ENCODE results near the gene RUFY4.

RUFY4 gene

DNA sequence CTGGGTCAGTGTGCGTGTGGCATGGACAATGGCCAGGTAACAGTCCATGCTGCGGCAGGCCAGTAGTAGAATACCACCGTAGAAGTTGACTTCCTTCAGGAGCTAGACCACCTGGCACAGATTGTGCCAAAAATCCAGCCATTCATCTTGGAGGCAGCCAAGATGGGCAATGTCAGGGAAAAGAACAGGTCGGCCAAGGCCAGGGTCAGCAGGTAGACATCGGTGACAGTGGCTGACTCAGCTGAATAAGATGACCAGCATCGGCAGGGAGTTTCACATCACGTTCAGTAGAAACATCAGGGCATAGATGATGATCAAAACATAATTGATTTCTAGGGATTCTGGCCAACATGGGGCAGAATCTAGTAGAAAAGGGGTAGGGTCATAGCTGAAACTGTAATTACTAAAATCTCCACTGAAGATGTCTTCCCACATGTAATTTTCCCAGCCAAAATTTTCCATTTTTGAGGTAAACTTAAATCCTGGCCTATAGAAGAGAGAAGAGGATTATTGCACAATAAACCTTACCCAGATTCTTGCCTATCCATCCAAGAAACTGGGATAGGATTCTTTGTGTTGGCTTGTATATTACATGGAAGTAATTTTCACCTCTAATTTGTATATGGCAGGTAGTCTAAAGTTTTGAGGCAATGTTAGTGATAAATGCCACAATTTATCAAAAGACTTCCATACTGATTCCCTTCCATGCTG is 7.9 kb upstream of the RUFY4 start:
- DNase-seq (ENCODE audit: low read depth in 1 of 2, low spot score in 1 of 2), result no peak

- DNase-seq (ENCODE audit: low read depth in 1 of 2, low spot score in 1 of 2), result no peak
These were observed 5.6 kb upstream of the RUFY4 start for GRCh38 chr2:218063486-218063885.

DNA sequence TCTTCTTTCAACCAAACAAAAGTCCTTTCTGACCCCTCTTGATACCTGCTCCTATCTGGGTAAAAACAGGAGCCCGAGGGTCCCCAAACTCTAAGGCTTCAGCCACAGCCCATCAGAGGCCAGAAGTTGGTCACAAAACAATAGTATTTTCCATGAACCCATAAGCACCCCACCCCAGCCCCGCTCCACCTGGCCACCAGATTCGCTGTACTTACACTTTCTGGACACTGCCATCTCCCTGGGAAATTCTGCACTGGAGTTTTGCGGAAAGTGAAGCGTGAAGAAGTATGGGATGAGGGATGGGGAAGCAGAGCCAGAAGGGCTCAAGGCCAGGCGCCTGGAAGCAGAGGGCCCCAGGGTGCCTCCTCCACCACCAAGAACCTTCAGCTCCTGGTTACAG is 5.2 kb upstream of the RUFY4 start:
- DNase-seq (ENCODE audit: low read depth in 1 of 2, low spot score in 1 of 2), result no peak

DNA sequence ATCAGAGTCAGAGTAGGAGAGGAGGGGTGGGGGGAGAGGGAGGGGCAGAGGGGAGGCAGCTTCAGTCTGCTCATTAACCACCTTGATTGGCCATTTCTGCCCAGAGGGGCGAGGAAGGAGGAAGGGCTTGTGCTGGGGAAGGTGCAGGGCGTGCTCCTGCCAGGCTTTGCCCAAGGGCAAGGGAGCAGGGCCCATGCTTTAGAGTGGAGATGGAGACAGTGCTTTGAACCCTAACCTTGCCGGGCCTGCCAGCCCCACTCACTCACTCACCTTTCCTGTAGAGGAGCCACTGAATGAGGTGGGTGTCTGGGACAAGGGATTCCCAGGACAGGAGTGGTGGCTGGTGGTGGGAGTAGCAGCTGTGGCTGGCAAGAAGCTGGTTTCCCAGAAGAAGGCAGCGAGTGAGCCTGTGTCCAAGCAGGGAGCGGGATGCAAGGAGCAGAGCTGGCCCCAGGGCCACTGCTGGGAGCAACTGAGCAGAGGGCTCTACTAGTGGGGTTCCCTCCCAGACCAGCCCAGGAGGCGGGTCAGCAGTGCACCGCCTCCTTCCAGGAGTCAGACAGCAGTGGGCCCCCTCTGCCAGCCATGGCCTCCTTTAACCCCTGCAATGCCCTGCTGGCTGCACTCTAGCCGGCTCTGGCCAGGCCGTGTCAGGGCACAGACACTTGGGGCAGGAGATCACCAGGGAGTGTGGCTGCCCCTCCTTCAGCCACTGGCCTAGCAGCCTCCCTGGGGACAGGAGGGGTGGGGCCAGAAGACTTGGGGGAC is 3.6 kb upstream of the RUFY4 start:
- no peak for DNase-seq (ENCODE audit: low read depth in 1 of 2, low spot score in 1 of 2)

DNA sequence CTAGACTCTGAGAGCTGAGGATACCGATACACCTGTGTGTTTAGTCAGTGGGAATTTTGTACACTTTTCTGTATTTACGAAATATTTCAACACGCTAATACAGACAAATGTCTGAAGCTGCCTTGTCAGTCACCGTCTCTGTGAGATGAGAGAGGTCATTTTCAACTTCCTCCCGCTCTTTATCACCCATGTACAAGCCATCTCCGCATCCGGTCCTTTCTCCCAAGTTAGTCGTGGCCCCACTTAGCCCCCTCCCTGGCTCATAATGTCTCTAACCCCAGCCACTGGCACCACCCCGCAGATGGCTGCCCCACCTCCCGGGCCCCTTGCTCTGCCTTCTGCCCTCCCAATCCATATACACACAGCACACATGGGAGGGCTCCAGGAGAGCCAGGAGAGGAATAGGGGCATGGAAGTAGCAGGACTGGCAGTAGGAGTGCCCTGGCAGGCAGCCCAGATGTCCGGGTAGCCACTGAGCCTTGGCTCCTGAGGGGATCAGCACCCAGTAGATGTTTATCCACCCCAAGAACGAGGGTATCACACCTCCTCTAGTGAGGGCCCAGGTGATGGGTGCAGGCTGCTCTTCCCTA is 2.0 kb upstream of the RUFY4 start:
- DNase-seq (ENCODE audit: low read depth in 1 of 2, low spot score in 1 of 2), result no peak

DNA sequence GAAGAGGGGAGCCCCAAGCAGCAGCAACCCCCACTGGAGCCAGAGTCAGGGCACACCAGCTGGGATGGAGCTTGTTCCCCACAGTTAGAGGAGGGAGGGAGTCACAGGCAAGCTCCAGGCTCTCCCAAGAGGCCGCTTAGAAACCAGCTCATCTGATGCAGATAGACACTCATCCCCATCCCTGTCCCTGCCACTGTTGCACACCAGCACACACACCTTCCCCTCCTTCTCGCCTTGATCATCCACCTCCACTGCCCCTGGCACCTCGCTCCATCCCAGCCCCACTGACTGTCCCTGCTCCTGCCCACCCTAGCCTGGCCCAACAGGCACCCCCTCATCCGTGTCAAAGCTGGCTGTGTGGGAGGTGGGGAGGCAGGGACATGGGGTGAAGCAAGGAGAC is 1.5 kb upstream of the RUFY4 start:
- DNase-seq (ENCODE audit: low read depth in 1 of 2, low spot score in 1 of 2), result no peak

DNA sequence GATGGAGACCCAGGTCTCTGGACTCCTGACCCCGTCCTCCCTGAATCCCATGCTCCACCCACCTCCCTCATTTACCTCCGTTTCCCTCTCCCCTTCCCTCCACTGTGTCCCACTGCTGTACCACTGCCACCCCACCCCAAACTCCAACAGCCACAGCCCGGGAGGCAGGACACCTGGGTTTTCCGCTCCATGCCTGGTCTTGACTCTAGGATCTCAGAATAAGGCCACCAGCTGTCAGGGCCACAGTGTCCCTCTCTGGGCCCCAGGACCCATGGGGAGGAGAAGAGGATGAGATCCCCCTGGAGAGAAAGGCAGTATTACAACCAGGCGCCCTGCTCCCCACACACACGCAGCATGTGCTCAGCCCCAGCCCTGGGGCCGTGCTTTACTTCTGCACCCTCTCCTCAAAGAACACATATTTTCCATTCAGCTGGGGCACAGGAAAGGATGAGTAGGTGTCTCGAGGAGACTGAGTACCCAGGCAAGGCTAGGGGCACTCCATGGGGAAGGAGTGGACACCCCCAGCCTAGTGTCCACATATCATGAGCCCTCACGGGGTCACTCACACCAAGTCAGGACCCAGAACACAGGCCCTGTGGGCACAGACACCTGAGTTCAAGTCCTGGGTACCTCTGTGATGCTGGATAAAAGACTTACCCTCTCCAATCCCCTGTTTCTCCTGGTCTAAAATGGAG is 700 bp downstream of the RUFY4 start:
- DNase-seq (ENCODE audit: low read depth in 1 of 2, low spot score in 1 of 2), result no peak

DNA sequence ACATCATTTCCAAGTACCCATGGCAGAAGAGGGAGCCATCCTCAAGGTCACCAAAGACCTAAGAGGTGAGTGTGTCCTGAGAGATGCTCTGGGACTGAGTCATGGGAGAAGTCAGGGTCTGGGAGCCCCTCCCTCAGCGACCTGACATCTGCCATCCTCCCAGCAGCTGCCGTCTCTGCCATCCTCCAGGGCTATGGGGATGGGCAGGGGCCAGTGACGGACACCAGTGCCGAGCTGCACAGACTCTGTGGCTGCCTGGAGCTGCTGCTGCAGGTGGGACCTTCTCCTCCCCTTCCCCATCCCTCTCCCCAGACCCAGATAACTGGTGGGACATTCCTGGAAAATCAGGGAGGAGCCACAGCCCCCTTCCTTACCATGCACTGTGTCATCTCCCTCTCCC is 1.5 kb downstream of the RUFY4 start:
- no peak for DNase-seq (ENCODE audit: low read depth in 1 of 2, low spot score in 1 of 2)

DNA sequence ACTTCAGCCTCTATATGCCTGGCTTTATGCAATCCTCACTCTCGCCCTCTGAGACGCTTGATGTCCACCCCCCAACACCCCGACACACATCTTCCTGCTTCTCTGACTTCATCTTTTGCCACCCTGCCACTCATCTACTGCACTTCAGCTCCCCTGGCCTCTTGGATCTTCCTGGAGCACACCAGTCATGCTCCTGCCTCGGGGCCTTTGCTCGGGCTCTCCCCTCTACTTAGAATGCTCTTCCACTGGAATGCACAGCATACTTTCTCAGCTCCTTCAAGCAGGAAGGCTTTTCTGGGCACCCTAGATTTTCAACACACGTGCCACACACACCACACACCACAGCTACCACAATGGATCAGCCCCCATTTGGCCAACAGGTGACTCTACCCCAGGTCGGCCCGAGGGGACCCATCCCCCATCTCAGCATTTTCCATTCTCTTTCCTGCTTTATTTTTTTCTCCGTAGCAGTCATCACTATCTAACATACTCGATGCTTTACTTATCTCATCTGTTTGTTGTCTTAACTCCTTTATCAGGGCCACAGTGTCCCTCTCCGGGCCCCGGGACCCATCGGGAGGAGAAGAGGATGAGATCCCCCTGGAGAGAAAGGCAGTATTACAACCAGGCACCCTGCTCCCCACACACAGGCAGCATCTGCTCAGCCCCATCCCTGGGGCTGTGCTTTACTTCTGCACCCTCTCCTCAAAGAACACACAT is 2.3 kb downstream of the RUFY4 start:
- DNase-seq (ENCODE audit: low read depth in 1 of 2, low spot score in 1 of 2), result no peak

- DNase-seq (ENCODE audit: low read depth in 1 of 2, low spot score in 1 of 2), result no peak
These were observed 2.9 kb downstream of the RUFY4 start for GRCh38 chr2:218072002-218072401.

- no peak for DNase-seq (ENCODE audit: low read depth in 1 of 2, low spot score in 1 of 2)
These were observed 3.5 kb downstream of the RUFY4 start for GRCh38 chr2:218072478-218073024.

DNA sequence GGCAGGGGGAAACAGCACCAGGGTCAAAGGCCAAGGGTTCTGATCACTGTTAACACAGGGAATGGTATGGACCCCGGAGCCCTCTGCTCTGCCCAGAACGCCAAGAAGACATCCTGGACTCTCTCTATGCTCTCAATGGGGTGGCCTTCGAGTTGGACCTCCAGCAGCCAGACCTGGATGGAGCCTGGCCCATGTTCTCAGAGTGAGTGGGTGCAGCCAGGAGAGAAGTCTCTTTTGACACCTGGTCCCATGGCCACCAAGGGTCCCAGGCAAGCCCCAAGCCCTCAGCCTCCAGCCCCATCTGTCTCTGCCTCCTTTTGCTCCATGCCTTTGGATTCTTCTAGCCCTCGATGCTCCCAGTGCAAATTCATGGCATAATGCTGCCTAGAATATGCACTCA is 4.1 kb downstream of the RUFY4 start:
- DNase-seq (ENCODE audit: low read depth in 1 of 2, low spot score in 1 of 2), result no peak

DNA sequence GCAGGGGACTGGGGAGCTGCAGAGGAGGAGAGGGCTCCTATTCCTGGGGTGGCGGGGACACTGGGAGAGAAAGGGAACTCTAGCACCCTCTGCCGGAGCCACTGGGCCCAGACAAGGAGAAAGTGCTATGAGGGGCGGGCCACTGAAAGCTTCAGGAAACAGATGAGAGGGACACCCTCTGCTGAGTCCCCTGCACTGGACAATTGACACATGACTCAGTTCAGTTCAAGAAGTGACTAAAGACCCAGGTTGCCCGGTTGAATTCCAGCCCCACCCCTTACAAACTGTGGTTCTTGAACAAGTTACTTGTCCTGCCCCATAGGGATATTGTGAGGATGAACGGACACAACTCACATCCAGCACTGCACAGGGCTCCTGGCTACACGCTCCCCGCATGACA is 5.0 kb downstream of the RUFY4 start:
- DNase-seq (ENCODE audit: low read depth in 1 of 2, low spot score in 1 of 2), result no peak

DNA sequence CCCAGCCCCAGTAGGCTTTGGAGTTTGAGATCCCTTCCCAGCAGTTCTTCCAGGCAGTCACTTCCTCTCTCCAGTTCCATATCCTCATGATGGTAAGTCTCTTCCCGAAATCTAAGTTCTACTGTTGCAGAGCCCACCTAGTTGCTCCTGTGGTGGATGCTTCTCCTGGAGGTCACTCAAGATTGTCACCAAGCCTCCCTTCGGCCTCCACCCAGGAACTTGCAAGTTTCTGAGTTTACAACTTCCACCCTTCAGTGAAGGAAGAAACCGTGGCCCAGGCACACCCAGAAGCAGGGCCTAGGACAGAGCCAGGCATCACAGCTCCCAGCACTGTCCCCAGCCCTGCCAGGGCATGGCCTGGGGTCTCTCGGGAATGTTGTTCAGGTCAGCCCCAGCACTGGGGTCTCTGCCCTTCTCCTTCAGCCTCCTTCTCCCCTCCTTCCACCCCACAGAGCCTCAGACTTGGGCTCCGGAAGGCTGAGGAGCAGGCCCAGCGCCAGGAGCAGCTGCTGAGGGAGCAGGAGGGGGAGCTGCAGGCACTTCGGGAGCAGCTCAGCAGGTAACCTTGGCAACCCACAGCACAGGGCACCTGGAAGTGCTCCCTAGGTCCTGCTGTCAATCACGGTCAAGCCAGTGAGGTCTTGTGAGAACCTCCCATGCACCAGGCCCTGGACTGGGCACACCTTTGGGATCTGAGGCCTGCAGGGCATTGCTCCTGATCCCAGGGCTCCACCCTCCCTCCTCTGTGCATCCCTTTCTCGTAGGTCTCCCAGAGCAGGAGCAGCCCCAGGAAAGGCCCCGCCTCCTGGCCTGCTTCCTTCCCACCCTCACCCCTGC is 7.1 kb downstream of the RUFY4 start:
- DNase-seq (ENCODE audit: low read depth in 1 of 2, low spot score in 1 of 2), result no peak

DNA sequence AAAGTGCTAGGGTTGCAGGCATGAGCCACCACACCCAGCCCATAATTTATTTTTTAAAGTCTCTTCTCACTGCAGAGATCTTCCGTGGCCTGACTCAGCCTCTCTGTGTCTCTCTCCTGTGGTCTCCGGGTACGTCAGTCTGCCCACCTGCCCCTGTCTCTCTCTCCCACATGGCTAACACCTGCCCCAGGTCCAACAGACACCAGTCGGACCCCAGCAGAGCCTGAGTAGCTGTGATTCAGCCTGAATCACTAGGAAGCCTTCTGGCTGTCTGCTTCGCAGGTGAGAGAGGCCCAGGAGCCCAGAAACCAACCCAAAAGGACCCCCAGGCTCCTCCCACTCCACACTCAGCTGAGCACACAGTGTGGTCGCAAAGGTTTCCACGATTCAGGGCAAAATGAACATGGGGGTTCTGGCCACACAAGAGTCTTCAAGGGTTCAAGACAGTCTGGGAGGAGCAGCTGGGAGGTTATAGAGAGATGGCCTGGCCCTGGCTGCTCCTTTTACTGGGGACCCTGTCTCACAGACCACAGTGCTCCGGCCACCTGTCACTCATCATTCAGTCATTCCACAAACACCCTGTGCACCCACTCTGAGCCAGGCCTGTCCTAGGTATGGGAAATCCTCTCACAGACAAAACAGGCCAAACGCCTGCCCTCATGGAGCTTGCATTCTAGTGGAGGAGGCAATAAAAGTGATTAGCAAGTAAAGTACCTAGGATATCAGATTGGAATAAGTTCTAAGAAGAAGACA is 8.6 kb downstream of the RUFY4 start:
- DNase-seq (ENCODE audit: low read depth in 1 of 2, low spot score in 1 of 2), result no peak

DNA sequence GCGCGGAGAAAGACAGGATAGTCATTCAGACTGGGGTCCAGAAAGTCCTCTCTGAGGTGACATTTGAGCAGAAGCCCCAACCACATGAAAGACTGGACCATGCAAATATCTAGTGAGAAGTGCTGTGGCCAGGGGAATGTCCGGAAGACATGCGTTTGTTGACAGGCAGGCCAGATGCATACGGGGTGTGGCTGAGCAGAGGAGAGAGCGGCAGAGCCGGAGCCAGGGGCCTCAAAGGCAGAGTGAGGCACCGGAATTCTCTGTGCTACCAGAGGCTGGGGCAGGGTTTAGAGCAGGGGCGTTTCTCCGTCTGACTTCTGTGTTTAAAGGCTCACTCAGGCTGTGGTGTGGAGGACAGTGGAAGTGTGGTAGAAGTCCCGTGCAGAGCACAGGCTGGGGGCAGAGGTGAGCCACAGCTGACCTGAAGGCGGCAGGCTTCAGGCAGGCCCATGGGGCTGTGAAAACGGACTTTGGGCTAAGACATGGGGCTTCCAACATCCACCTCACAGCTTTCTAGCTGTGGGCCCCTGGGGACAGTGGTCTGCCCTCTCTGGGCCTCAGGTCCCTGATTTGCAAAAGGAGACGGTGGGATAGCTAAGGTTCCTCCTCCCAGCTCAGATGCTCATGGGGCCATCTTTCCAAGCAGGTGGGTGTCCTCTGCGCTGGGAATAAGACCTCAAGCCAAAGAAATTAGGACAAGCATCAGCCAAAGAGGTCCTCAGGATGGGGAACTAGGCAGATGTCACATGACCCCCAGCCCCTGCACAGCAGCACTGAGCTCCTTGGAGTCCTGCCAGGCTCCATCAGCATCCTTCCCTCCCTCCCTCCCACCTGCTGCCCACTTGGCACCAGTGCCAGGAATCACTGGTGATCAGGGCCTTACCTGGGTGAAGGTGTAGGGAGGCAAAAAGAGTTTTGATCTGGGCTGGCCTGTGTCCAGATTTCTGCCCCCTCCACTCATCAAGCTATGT is 11.2 kb downstream of the RUFY4 start:
- no peak for DNase-seq (ENCODE audit: low read depth in 1 of 2, low spot score in 1 of 2)

GRCh38 chr2:218081063-218081462 is 12.0 kb downstream of the RUFY4 start:
- no peak for DNase-seq (ENCODE audit: low read depth in 1 of 2, low spot score in 1 of 2)

GRCh38 chr2:218081695-218082094 is 12.6 kb downstream of the RUFY4 start:
- no peak for DNase-seq (ENCODE audit: low read depth in 1 of 2, low spot score in 1 of 2)

Measured in activated CD4-positive, alpha-beta T cell treated with anti-CD3 and anti-CD28 coated beads, Interleukin-2, amount 50 U/mL, for 24 hours (primary cell).